Testis (tissue), 2 donors: ENCODE data around the gene SNX3.

Source experiments
- POLR2A ChIP-seq: fragments of 450-650 bp; IDR thresholded peaks from one replicate; pipeline ENCODE4 v1.6.1; 2017; ENCODE audit warnings: antibody characterized with exemption, mild to moderate bottlenecking, moderate library complexity
- TF ChIP-seq, protein P1 (sequence below), 3 experiments: fragments of 450-650 bp in 2 of 3; fragments of 200-600 bp in 1 of 3; sonication (generic) in 1 of 3; IDR thresholded peaks; one replicate each; pipeline ENCODE4 v1.5.1; 2016 to 2019; ENCODE audit warnings: antibody characterized with exemption in 3 of 3, mild to moderate bottlenecking in 2 of 3, moderate library complexity in 1 of 3

DNA sequence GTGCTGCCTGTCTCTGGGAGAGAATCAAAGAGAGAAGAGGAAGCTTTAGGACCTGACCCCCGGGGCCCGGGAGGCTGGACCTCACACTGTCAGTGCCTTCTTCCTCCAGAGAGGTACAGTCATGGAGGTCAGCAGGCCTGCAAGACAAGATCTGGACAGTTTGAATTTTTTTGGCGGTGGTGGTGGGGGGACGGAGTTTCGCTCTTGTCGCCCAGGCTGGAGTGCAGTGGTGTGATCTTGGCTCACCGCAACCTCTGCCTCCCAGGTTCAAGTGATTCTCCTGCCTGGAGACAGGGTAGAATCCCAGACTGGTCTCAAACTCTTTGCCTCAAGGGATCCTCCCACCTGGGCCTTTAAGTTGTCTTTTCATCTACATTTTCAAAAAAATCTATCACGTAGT lies 60.7 kb downstream of the SNX3 start:
- TF ChIP-seq POLR2A: no peak
- TF ChIP-seq, protein P1, sequence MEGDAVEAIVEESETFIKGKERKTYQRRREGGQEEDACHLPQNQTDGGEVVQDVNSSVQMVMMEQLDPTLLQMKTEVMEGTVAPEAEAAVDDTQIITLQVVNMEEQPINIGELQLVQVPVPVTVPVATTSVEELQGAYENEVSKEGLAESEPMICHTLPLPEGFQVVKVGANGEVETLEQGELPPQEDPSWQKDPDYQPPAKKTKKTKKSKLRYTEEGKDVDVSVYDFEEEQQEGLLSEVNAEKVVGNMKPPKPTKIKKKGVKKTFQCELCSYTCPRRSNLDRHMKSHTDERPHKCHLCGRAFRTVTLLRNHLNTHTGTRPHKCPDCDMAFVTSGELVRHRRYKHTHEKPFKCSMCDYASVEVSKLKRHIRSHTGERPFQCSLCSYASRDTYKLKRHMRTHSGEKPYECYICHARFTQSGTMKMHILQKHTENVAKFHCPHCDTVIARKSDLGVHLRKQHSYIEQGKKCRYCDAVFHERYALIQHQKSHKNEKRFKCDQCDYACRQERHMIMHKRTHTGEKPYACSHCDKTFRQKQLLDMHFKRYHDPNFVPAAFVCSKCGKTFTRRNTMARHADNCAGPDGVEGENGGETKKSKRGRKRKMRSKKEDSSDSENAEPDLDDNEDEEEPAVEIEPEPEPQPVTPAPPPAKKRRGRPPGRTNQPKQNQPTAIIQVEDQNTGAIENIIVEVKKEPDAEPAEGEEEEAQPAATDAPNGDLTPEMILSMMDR (IDR thresholded peaks at IDR 0.05): no peak
